Hematopoietic multipotent progenitor cell treated with erythropoietin and hydrocortisone succinate and interleukin-3 and kit ligand, for 6 days (in vitro differentiated cells): Measurements from ENCODE around the gene DDX60.
"Not testable (repeated sequence)": the region's sequence is repeated elsewhere in the genome, so short reads cannot be mapped to it uniquely, and the experiment has no call there.

ENCODE experiments used
- DNase-seq: peaks from one replicate; pipeline ENCODE4 v3.0.0-alpha.2; 2015

Gene DDX60

DNA sequence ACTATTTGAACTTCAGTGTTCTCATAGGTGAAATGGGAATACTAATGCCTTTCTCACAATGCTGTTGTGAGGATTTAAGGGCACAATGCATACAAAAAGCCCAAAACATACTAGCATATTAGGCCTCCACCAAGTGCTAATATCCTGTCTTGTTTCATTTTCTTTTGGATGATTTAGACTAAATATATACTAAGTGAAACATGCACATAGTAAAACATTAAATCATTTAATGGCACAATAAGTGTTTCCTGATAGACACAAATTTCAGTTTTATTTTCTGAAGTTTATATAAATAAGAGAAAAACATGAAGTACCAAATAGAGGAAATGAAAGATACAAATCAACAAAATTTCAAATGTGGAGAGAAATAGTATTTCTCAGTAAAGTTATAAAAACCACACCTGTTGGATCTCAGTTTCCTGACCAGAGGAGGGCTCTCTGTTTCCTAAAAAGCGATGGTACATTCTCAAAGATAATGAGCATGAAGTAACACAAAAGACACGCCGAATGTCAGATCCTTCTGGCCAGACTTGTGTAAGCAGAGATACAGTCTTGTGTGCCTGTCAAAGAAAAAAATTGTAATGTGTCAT, 25.1 kb downstream of the DDX60 start:
- no peak for DNase-seq

DNA sequence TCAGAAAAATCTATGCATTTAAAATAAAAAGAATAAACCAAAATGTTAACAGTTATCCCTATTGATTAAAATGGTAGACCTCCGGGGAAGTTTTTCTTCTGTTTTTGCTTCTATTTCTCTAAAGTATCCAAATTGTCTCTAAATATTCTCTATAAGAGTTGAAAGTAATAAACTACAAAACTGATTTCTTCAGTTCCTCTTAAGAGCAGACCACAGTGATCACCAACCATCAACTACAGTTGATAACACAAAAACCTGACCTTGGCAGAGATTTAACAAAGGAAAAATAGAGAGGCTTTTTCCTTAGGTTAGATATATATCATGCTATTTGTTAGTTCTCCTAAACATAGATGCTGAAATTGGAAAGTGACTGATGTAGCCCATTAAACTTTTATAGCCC, 27.3 kb downstream of the DDX60 start:
- no peak for DNase-seq

DNA sequence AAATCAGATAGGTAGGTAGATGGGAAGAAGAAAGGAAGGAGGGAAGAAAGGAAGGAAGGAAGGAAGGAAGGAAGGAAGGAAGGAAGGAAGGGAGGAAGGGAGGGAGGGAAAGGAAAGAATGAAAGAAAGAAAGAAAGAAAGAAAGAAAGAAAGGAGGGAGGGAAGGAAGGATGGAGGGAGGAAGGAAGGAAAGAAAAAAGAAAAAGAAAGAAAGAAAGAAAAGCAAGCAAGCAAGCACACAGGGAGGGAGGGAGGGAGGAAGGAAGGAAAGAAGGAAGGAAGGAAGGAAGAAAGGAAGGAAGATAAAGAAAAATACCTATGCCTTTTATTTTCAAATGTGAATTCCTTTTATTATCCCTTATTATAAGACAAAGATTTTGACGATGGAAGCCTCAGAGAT, 32.7 kb downstream of the DDX60 start:
- DNase-seq = not testable (repeated sequence)

DNA sequence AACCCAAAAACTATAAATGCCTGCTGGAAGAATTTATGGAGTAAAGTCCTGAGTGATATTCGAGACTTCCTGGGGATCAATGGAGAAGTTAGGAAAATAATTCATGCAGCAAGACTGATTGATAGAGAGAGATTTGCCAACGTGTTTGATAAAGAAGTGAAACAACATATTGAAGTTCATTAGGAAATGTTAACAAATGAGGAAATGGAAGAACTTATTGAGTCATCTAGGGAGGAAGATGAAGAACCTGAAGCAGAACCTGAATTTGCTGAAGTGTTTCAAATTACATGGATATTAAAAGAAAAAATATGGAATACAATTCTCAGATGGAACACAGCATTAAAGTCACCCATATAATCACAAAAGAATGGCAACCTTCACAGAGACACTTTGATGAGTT, 39.0 kb downstream of the DDX60 start:
- no peak for DNase-seq

DNA sequence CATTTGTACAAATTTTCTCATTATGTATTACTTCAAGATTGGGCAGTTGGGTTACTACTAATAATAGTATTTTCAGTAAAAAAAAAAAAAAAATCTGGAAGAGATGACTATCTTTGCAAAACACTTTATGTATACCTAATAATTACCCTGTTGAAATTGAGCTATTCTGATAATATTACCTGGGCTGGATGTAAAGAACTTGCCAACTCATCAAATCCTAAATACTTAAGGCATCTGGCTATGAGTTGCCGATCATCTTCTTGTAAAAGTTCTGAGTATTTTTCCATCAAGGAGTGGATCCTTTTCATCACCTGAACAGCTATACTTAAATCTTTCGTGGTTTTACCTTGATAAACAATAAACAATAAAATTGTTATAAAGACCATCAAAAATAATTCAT, 42.7 kb downstream of the DDX60 start:
- no peak for DNase-seq

DNA sequence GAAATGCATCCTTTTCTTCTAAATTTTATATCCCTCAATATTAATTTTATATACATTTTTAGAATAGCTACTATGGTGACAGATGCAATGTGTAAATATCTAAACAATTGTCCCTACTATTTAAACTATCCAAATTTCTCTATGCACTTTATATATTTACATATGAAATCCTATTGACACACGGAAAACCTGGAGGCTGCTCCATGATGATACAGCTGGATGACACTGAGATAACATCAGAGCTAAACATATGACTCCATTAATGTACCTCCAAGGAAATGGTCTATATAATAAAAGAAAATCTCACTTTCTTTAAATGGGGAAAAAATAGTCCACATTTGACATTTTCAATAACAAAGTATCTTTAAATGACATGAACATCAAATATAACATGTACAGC, 43.7 kb downstream of the DDX60 start:
- no peak for DNase-seq

DNA sequence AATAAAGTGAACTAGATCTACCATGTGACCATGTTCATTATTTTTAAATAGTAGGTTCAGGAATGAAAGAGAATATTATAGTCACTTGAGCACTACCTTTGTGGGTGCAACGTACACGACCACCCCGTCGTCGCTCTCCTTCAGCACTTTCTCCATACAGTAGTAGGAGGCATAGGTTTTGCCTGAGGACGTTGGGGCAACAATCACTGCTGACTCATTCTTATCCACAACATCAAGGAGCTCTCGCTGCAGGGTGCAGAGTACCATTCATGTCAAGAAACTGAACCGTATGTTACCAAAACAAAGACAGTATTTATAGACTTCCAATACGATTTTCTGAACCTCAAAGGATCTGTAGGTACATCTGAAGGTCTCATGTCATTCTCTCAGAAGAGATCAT, 44.7 kb downstream of the DDX60 start:
- no peak for DNase-seq

DNA sequence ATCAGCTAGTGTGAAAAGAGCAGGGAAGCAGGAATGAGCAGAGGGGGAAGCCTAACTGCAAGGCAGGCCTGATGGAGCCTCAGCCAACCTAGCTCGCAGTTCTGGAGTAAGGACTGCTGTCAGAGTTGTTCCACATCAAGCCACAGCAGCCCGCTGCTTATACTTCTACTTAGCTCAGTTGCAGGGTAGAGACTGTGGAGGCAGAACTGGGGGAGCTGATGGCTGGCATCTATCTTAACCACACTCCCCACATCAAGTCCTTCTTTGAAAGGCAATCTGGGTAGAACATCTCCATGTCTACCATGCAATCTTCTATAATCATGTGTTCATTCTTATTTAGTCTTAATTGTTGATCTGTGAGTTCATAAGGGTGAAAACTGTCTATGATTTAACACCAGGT, 46.1 kb downstream of the DDX60 start:
- DNase-seq = no peak

DNA sequence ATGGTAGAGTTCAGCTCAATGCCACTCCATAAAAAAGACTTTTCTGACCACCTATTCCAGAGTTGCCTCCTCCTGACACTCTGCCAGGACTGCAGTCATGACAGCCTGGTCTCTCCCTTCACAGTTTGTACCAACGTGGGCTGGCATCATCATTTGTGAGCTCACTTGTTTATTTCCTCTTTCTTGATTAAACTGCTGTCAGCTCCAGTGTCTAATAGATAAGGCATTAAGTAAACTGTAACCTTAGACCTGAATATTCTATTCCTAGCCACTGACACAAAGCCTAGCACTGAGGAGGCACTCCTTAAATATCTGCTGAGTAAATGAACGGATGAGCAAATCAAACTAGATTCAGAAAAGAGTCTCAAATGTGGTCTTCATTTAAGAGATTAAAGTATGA, 48.7 kb downstream of the DDX60 start:
- peak; percentile 36 for DNase-seq

DNA sequence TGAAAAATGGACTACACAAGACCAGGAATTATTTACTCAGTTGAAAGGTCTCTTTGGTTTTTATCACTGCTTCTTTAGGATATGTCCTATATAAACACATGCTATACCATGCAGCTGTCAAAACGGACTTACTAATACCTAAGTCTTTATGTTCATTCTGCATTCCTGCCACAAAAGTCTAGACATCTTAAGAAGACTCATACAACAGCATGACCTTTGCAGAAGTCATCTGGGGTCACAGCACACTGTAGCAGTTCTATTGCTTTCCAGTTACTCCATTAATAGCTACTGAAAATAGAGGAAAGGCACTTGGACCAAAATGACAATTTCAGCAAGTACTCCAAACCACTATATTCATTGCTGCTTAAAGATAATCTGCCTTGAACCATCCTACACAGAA, 53.2 kb downstream of the DDX60 start:
- no peak for DNase-seq

DNA sequence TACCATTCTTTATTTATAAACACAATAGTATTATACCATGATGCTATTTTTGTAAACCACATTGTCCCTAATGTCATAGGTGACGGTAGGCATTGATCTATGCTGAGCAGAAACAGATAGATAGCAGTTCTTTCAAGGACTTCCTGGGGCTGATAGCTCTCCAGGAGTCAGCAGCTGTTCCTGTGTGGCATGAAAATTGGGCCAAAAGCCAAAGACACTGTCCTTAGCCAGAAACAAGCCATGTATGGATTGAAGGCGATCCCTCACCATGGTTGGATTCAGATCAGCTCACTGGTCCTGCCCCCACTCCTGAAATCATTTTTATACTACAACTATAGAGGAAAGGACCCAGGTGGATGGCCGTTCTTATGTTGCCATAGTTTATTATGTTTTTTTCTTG, 53.6 kb downstream of the DDX60 start:
- DNase-seq = peak; percentile 22

DNA sequence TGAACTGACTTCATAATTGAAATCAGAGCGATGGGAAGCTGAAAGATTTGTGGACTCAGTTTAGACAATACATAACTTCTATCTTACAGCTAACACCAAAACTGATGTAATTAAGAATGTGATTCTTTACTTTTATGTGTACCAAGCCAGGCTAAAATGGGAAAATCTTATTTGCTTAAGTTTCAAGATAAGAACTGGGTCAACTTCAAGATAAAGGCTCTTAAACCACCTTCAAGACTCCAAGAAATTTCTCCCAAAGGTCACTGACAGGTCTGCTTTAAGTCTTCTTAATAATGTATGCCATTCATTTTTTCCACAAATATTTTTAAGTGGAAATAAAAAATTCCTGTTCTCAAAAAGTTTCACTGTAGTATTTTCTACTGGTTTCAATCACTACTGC, 55.5 kb downstream of the DDX60 start:
- no peak for DNase-seq

DNA sequence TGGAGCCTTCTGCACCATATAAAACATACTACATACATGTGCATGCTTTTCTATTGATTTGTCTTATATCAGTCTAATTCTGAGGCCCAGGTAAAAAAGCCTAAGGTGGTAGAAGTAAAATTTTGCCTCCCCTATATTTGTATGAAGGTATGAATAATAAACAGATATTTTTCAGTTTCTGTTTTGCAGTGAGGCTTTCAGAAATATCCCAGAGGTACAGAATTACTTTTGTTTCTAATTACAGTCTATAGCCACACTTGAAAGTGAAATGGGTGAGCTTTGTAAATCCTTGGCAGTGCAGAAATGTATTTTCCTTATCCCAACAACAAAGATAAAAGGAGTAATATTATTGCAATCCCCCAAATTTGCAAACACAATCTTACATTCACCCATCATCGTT, 59.5 kb downstream of the DDX60 start:
- no peak for DNase-seq

DNA sequence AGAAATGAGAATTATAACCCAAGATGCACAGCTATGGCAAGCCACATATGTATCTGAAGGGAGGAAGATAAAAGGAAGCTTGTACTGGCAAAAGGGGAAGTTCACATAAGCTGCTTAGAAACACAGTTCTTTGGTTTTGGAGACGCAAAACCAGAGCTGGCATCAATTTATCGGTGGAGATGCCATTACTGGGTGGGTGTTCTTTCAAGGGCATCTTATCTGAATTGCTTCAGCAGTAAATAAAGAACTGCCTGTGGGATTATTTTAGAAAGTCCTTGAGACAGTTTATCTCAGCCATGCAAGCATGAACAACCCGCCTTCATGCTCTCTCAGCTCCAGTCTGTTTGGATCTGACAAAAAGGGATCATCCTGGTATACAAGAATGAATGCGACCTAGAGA, 60.8 kb downstream of the DDX60 start:
- DNase-seq = peak; percentile 98

DNA sequence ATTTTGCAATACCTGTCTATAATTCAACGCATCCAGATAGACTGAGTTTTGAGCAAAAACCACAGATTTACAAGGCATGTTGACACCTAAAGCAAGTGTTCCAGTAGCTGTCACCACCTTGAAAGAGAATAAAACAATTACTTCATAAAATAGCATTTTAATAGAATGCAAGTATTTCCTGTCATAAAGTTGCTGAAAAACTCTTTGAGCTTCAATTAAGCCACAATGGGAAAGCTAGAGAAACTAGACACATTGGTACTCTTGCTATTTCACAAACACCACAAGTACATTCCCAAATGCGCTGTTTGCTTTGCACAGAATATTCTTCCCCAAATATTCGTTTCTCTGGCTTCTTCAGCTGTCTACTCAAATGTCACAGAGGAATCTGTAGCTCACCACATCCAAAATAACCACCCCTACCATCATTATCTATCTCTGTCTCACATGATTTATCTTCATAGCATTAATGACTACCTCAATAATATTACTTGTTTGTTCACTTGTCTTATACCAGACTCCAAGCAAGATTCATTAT, 70.3 kb downstream of the DDX60 start:
- no peak for DNase-seq

DNA sequence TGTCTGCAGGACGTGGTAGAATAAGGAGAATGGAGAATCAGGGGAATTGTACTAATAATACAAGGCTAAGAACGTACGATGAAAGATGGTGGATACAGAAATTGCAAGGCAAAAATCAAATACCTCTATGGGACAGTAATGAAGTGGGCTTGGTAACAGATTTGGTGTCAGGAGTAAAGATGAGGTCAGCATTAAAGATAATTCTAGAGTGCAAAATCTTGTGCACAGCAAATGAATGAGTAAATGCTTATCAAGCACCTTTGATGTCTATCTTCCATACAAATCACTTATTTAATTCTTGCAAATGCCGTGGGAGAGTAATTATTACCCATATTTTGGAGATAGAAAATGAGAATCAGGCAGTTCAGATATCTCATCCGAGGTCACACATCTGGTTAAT, 70.9 kb downstream of the DDX60 start:
- DNase-seq = no peak

DNA sequence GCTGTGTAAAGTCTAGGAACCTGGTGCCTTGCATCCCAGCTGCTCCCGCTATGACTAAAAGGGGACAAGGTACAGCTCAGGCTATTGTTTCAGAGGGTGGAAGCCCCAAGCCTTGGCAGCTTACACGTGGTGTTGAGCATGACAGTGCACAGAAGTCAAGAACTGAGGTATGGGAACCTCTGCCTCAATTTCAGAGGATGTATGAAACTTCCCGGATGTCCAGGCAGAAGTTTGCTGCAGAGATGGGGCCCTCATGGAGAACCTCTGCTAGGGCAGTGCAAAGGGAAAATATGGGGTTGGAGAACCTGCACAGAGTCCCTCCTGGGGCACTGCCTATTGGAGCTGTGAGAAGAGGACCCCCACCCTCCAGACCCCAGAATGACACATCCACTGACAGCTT, 76.6 kb downstream of the DDX60 start:
- DNase-seq = no peak

DNA sequence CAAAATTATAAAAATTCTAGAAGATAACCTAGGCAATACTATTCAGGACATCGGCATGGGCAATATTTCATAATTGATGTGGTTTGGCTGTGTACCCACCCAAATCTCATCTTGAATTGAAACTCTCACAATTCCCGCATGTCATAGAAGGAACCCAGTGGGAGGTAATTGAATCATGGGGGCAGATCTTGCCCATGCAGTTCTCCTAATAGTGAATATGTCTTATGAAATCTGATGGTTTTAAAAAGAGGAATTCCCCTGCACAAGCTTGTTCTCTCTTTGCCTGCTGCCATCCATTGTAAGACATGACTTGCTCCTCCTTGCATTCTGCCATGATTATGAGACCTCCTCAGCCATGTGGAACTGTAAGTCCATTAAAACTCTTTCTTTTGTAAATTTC, 77.7 kb downstream of the DDX60 start:
- no peak for DNase-seq

DNA sequence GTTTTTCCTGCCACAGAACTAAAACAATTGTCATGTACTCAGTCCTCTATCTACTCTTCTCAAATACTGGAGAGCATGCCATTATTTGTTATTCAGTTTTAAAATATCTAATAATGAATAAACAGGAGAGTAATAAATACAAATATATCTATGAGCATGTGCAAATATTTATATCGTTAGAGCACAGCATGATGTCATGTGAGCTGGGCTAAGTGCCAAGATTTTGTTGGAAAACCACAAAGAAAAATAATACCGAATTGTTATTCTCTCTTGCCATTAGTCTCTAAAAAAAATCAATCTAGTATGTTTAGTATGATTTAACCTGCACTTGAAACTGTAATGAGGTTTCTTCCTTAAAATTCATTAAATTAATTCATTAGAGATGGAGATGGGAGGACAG, 97.3 kb downstream of the DDX60 start:
- peak; percentile 67 for DNase-seq

DNA sequence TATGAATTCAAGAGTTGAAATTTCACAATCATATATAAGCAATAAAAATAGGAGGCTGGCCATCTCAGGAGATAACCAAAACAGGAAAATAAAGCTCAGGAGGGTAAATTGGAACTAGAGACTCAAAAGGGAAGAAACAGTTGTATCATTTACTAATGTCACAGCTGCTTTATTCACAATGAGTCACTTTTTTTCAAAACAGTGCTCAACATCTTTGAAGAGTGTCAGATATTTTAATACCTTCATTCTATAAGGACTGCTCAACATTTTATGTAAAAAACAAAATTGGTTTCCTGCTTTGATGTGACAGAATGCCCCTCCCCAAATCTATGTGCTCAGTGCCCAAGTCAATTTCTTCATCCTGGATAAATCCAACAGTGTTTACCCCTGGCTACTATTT, 97.7 kb downstream of the DDX60 start:
- no peak for DNase-seq

DNA sequence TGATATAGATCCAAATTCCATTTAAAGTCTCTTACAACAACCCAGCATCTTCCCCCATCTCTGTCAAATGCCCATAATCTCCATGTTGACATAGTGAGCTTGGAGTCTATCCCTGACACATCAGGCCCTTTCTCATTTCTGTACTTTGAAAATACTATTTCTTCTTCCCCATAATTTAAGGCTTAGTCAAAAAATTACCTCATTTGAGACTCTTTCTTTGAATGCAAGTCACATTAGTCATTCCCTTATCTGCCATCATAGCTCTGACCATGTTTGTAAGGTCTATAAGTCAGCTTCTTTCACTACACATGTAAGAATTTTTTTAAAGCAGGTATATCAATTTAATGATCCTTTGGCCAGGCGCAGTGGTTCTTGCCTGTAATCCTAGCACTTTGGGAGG, 99.9 kb downstream of the DDX60 start:
- DNase-seq = no peak

DNA sequence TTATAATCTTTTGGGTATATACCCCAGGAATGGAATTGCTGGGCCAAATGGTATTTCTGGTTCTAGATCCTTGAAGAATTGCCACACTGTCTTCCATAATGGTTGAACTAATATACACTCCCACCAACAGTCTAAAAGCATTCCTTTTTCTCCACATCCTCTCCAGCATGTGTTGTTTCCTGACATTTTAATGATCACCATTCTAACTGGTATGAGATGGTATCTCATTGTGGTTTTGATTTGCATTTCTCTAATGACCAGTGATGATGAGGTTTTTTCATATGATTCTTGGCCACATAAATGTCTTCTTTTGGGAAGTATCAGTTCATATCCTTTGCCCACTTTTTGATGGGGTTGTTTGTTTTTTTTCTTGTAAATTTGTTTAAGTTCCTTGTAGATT, 105.0 kb downstream of the DDX60 start:
- DNase-seq = not testable (repeated sequence)

DNA sequence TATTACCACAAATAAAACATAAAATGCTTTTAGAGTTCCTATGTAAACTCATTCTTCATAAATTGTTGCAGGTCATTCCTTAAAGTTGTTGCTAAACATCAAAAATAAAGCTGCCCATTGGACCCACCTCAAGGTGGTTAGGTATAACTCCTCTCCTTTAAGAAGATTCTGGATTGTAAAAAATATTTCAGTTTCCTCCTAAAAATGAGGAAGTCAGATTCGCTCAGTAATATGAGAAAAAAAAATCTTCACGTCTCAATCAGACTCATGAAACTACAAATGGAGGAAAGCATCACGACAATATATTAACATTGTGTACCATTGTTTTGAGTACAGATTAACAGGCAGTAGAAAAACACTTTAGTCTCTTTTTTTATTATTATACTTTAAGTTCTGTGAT, 105.9 kb downstream of the DDX60 start:
- DNase-seq = peak; percentile 5

DNA sequence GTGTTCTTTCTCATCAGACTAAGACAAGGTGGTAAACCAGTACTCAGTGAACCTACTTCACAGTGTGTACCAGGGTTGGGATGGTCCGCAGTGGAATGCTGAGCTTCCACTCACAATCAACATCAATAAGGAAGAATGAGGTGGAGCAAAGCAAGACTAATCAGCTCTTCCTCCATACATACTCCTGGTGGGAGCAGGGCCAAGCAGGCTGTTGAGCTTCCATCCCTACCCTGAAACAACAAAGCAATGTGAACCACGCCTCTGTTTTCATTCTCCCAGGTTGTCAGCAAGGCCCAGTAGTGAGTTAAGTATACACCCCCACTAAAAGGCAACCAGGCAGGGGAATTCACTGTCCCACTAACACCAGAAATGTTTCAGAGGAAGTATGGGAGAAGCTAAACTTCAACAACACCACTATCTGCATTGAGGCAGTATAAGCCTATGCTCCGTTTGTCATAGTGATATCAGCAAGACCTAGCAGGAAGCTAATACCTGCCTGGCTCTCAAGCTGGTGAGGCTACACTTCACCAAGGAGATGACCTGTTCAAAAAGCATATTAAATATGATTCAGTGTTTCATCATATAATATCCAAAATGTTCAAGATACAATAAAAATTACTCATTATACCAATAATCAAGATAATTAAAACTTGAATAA, 109.5 kb downstream of the DDX60 start:
- DNase-seq = no peak
